Measurements from ENCODE around the gene DSPP.
"Not testable (repeated sequence)": the region's sequence is repeated elsewhere in the genome, so short reads cannot be mapped to it uniquely, and the experiment has no call there.

The DSPP gene

DNA sequence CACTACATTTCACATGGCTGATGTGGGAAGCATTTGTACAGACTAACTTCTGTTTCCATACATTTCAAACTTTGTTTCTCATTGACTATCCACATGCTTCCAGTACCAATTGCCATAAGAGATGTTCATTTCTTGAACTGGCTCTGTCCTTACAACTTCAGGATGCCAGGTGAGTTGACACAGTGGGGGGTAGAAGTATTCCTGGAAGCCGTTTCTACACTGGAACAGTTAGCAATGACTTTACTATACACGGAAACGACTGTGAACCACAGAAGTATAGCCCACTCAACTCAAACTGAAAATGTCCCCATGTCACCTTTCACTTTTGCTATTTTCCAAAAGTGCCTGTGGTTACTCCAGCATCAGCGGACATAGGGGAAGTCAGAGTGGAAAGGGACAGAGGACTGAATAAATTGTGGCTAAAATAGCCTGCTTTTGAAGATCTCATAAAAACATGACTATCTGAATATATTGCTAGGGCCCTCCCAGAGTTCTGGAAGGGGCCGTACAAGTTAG is 38.0 kb upstream of the DSPP start:
- no peaks in the 10 kb centered on the region for H3K36me3 ChIP-seq
- H3K9me3 ChIP-seq (ENCODE audit: severe bottlenecking) = no peaks in the 10 kb centered on the region
- H3K27me3 ChIP-seq (ENCODE audit: insufficient read depth, low read depth, severe bottlenecking) = no peaks in the 10 kb centered on the region
- no peak for DNase-seq
- TF ChIP-seq, protein P1, sequence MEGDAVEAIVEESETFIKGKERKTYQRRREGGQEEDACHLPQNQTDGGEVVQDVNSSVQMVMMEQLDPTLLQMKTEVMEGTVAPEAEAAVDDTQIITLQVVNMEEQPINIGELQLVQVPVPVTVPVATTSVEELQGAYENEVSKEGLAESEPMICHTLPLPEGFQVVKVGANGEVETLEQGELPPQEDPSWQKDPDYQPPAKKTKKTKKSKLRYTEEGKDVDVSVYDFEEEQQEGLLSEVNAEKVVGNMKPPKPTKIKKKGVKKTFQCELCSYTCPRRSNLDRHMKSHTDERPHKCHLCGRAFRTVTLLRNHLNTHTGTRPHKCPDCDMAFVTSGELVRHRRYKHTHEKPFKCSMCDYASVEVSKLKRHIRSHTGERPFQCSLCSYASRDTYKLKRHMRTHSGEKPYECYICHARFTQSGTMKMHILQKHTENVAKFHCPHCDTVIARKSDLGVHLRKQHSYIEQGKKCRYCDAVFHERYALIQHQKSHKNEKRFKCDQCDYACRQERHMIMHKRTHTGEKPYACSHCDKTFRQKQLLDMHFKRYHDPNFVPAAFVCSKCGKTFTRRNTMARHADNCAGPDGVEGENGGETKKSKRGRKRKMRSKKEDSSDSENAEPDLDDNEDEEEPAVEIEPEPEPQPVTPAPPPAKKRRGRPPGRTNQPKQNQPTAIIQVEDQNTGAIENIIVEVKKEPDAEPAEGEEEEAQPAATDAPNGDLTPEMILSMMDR (IDR thresholded peaks at IDR 0.05; ENCODE audit: low read depth, low read length) = no peak
- no peak overlapping the region for H3K4me3 ChIP-seq (ENCODE audit: low read depth, low read length)
- no peak overlapping the region for H3K27ac ChIP-seq

DNA sequence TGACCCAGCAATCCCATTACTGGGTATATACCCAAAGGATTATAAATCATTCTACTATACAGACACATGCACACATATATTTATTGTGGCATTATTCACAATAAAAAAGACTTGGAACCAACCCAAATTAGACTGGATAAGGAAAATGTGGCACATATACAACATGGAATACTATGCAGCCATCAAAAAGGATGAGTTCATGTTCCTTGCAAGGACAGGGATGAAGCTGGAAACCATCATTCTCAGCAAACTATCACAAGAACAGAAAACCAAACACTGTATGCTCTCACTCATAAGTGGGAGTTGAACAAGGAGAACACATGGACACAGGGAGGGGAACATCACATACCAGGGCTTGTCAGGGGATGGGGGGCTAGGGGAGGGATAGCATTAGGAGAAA is 34.0 kb upstream of the DSPP start:
- H3K9me3 ChIP-seq (ENCODE audit: severe bottlenecking) = not testable (repeated sequence)

DNA sequence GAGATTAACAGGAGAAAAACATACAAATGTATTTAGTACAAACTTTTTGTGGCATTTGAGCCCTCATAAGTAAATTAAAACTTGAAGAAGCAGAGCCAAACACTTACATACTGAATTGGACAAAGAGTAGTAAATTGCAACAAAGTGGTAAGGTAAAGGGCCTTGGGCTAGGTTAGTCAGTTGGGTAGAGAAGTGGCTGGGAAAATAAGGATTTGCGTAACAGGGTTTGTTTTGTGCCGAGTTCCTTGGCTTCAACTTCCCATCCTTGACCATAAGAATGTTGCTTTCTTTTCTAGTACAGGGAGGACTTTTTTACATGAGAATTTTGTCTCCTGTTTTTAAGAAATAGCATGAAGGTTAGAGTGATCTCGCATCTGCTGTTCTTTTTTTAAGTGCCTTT is 33.3 kb upstream of the DSPP start:
- Histone ChIP-seq H3K9me3 (ENCODE audit: severe bottlenecking) (no peaks in the 10 kb centered on the region), H3K27ac (no peak overlapping the region), H3K4me3 (ENCODE audit: low read depth, low read length) (no peak overlapping the region), H3K27me3 (ENCODE audit: insufficient read depth, low read depth, severe bottlenecking) (no peaks in the 10 kb centered on the region), H3K36me3 (no peaks in the 10 kb centered on the region)
- no peak for DNase-seq
- TF ChIP-seq, protein P1 (IDR thresholded peaks at IDR 0.05; ENCODE audit: low read depth, low read length) = no peak

More for the DNA sequence above, 34.0 kb upstream of the DSPP start:
- H3K27me3 ChIP-seq (ENCODE audit: insufficient read depth, low read depth, severe bottlenecking); H3K27ac ChIP-seq; H3K36me3 ChIP-seq; H3K4me3 ChIP-seq (ENCODE audit: low read depth, low read length); DNase-seq: not testable (repeated sequence)

DNA sequence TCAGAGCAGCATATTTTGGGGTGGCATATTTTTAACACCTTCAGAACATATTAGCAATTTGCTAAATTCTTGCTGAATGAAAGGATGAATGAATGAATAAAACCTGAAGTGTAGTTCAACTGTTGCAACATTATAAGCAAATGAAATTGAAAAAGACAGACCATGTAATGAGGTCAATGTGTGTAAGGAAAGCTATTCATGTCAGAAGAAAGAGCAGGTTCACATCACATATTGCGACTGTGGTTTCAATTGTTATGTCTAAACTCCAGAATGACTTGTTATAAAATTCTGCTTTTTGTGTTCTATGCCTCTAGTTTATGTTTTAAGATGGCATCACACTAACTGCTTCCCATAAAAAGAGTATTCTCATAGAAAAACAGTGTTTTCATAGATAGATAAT is 32.9 kb upstream of the DSPP start:
- no peak overlapping the region for H3K4me3 ChIP-seq (ENCODE audit: low read depth, low read length)
- DNase-seq = no peak
- H3K9me3 ChIP-seq (ENCODE audit: severe bottlenecking) = no peaks in the 10 kb centered on the region
- no peaks in the 10 kb centered on the region for H3K27me3 ChIP-seq (ENCODE audit: insufficient read depth, low read depth, severe bottlenecking)
- no peak overlapping the region for H3K27ac ChIP-seq
- no peaks in the 10 kb centered on the region for H3K36me3 ChIP-seq
- TF ChIP-seq, protein P1 (IDR thresholded peaks at IDR 0.05; ENCODE audit: low read depth, low read length) = no peak

DNA sequence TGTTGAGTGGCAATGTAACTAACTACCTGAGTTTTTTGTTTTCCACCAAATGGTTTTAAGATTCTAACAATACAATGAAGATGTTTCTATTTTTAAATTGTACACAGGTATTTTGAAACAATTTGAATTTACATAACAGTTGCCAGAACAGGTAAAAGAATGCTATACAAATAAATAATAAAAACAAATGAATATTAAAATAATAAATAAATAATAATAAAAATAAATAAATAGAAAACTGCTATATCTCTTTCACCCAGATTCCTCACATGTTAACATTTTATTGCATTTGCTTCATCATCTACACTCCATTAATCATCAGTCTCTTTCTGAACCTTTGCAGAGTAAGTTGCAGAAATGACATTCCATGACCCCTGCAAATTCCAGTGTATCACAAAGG is 32.3 kb upstream of the DSPP start:
- Histone ChIP-seq H3K36me3 (no peaks in the 10 kb centered on the region), H3K27ac (no peak overlapping the region), H3K9me3 (ENCODE audit: severe bottlenecking) (no peaks in the 10 kb centered on the region), H3K27me3 (ENCODE audit: insufficient read depth, low read depth, severe bottlenecking) (no peaks in the 10 kb centered on the region), H3K4me3 (ENCODE audit: low read depth, low read length) (no peak overlapping the region)
- DNase-seq = no peak
- TF ChIP-seq, protein P1 (IDR thresholded peaks at IDR 0.05; ENCODE audit: low read depth, low read length) = no peak

DNA sequence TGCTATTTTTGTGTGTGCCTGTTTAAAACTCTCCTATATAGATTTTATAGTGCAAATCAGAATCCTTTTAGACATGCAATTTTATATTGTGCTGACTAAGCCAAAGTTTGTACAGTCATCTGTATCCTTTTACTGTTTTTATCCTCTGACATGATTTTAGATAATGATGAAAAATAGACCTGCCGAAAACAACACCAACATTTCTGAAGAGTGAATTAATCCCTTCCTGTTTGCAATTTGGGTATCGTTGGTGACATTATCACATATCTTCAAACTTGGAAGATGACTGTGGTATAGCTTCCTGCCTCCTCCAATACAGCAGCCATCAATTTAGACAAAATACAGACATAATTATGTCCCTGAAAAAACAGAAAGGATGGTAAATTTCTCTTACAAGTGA is 28.9 kb upstream of the DSPP start:
- Histone ChIP-seq H3K27me3 (ENCODE audit: insufficient read depth, low read depth, severe bottlenecking) (no peaks in the 10 kb centered on the region), H3K27ac (no peak overlapping the region), H3K4me3 (ENCODE audit: low read depth, low read length) (no peak overlapping the region), H3K9me3 (ENCODE audit: severe bottlenecking) (no peaks in the 10 kb centered on the region), H3K36me3 (no peaks in the 10 kb centered on the region)
- TF ChIP-seq, protein P1 (IDR thresholded peaks at IDR 0.05; ENCODE audit: low read depth, low read length) = no peak
- DNase-seq = no peak
